HCT116 (cell line): Measurements from ENCODE around the gene TERF2IP. TPM values are rescaled to one million over a fixed set of nuclear protein-coding genes. Genes with fewer than 3 reads are reported as not detected.

ENCODE experiments used
- ATAC-seq: fragments of 200-7000 bp; cut with Tn5 transposase; 2 replicates; pipeline ENCODE4 v1.9.1; 2020; ENCODE audit warnings: mild to moderate bottlenecking, moderate library complexity
- BruUV-seq: library from RNA; stranded (reverse); fragments of 400-500 nt; replicated peaks from 2 replicates; lab custom pipeline; 2021; lab: Mats Ljungman, UMichigan
- CTCF ChIA-PET: fragments of 300-600 bp; sonication (Branson Sonifier 250); formaldehyde crosslinking; loops from one replicate; lab custom pipeline; 2021; ENCODE audit warnings: antibody characterized with exemption; lab: Charles Lee
- POLR2A ChIA-PET: fragments of 300-600, 350-600 bp; sonication (Branson Sonifier 250); formaldehyde crosslinking; loops from one replicate; lab custom pipeline; 2021; ENCODE audit warnings: antibody characterized with exemption; lab: Charles Lee
- RAD21 ChIA-PET, 2 experiments: fragments of 300-600 bp; sonication (Branson Sonifier 250); formaldehyde crosslinking; loops; one replicate each; lab custom pipeline; 2023; ENCODE audit warnings: low total read pairs in 2 of 2; ENCODE audit not compliant: uncharacterized antibody in 2 of 2, unreplicated experiment in 2 of 2, low non-redundant PET in 1 of 2; lab: Charles Lee
- DNase-seq: peaks from one replicate; pipeline ENCODE4 v3.0.0-alpha.2; 2010; ENCODE audit warnings: low read depth, low spot score
- H2AFZ ChIP-seq: fragments of 200-600 bp; shearing (Covaris generic), sonication (generic); 2 replicates; pipeline ENCODE4 v1.6.1; 2017; ENCODE audit warnings: low read depth, mixed run types, mixed read lengths, antibody characterized with exemption, low read length; ENCODE audit not compliant: poor library complexity, severe bottlenecking
- H3K27ac ChIP-seq: 2 replicates; pipeline ENCODE4 v1.5.1; 2012; ENCODE audit warnings: low read depth, low read length
- H3K27me3 ChIP-seq: fragments of 200-600 bp; sonication (generic); 2 replicates; pipeline ENCODE4 v1.6.1; 2016; ENCODE audit warnings: mixed run types, low read length, mixed read lengths; ENCODE audit not compliant: insufficient read depth
- H3K36me3 ChIP-seq, 2 experiments: fragments of 200-500 bp in 1 of 2; fragments of 200-600 bp in 1 of 2; sonication (Bioruptor generic) in 1 of 2; sonication (generic) in 1 of 2; 2 replicates each; pipeline versions ENCODE4 v1.5.1 to v1.6.1; 2014 to 2016; ENCODE audit warnings: low read length in 2 of 2, inconsistent platforms in 1 of 2, mixed read lengths in 1 of 2, mixed run types in 1 of 2; ENCODE audit not compliant: insufficient read depth in 2 of 2, control insufficient read depth in 1 of 2
- H3K4me1 ChIP-seq, 2 experiments: fragments of 200-600 bp in 1 of 2; sonication (generic) in 1 of 2; 2 replicates each; pipeline versions ENCODE4 v1.5.1 to v1.6.1; 2012 to 2017; ENCODE audit warnings: low read length in 2 of 2, inconsistent platforms in 1 of 2, mild to moderate bottlenecking in 1 of 2, mixed read lengths in 1 of 2, mixed run types in 1 of 2, moderate library complexity in 1 of 2; ENCODE audit not compliant: insufficient read depth in 2 of 2, control insufficient read depth in 1 of 2
- H3K4me2 ChIP-seq: fragments of 200-600 bp; sonication (generic); 2 replicates; pipeline ENCODE4 v1.6.1; 2017; ENCODE audit warnings: mixed run types, low read length, mixed read lengths
- H3K4me3 ChIP-seq, 2 experiments: fragments of 200-600 bp in 1 of 2; sonication (generic) in 1 of 2; replicated peaks in 1 of 2; 2 replicates each; pipeline ENCODE4 v1.5.1; 2011 to 2016; ENCODE audit warnings: low read length in 2 of 2, control low read depth in 1 of 2, low read depth in 1 of 2, mild to moderate bottlenecking in 1 of 2, mixed read lengths in 1 of 2, mixed run types in 1 of 2
- H3K79me2 ChIP-seq: fragments of 200-600 bp; sonication (generic); 2 replicates; pipeline ENCODE4 v1.6.1; 2017; ENCODE audit warnings: mild to moderate bottlenecking, mixed run types, low read length, moderate library complexity, mixed read lengths; ENCODE audit not compliant: insufficient read depth
- H3K9ac ChIP-seq: fragments of 200-600 bp; sonication (generic); 2 replicates; pipeline ENCODE4 v1.6.1; 2016; ENCODE audit warnings: low read length, mixed read lengths
- H3K9me2 ChIP-seq: fragments of 200-600 bp; sonication (generic), shearing (Covaris generic); 2 replicates; pipeline ENCODE4 v1.6.1; 2017; ENCODE audit warnings: mixed run types, mild to moderate bottlenecking, moderate library complexity; ENCODE audit not compliant: insufficient read depth
- H3K9me3 ChIP-seq, 2 experiments: fragments of 200-500 bp in 1 of 2; fragments of 200-600 bp in 1 of 2; sonication (Bioruptor generic) in 1 of 2; sonication (generic) in 1 of 2; 2 replicates each; pipeline ENCODE4 v1.6.1; 2014 to 2017; ENCODE audit warnings: low read length in 2 of 2, mixed read lengths in 2 of 2, inconsistent platforms in 1 of 2, low read depth in 1 of 2, mild to moderate bottlenecking in 1 of 2, mixed run types in 1 of 2, moderate library complexity in 1 of 2; ENCODE audit not compliant: control insufficient read depth in 1 of 2, insufficient read depth in 1 of 2
- H4K20me1 ChIP-seq: fragments of 200-600 bp; sonication (generic), shearing (Covaris generic); 2 replicates; pipeline ENCODE4 v1.6.1; 2017; ENCODE audit warnings: mixed run types, mild to moderate bottlenecking, moderate library complexity; ENCODE audit not compliant: insufficient read depth
- CBX3 ChIP-seq: IDR thresholded peaks from 2 replicates; pipeline ENCODE4 v1.6.1; 2012; ENCODE audit warnings: low read depth
- CEBPB ChIP-seq: IDR thresholded peaks from 2 replicates; pipeline ENCODE4 v1.6.1; 2012; ENCODE audit warnings: low read depth
- EGR1 ChIP-seq: IDR thresholded peaks from 2 replicates; pipeline ENCODE4 v1.6.1; 2012; ENCODE audit warnings: low read depth
- EZH2 ChIP-seq: fragments of 200-600 bp; sonication (generic); IDR thresholded peaks from 2 replicates; pipeline ENCODE4 v1.6.1; 2017; ENCODE audit warnings: antibody characterized with exemption, mixed run types
- EZH2phosphoT487 ChIP-seq: fragments of 200-600 bp; IDR thresholded peaks from 2 replicates; pipeline ENCODE4 v1.6.1; 2018; ENCODE audit warnings: antibody characterized with exemption, borderline replicate concordance
- FOSL1 ChIP-seq: IDR thresholded peaks from 2 replicates; pipeline ENCODE4 v1.6.1; 2012; ENCODE audit warnings: low read depth
- JUND ChIP-seq: IDR thresholded peaks from 2 replicates; pipeline ENCODE4 v1.6.1; 2012
- POLR2A ChIP-seq: IDR thresholded peaks from 2 replicates; pipeline ENCODE4 v1.7.0; 2011; ENCODE audit warnings: borderline replicate concordance; ENCODE audit not compliant: insufficient read depth, insufficient read length; ENCODE audit errors: extremely low read depth
- POLR2AphosphoS5 ChIP-seq: IDR thresholded peaks from 2 replicates; pipeline ENCODE4 v1.6.1; 2011; ENCODE audit warnings: mild to moderate bottlenecking, low read depth, low read length, moderate library complexity
- RAD21 ChIP-seq: IDR thresholded peaks from 2 replicates; pipeline ENCODE4 v1.6.1; 2012; ENCODE audit warnings: low read depth, mild to moderate bottlenecking
- YY1 ChIP-seq: IDR thresholded peaks from 2 replicates; pipeline ENCODE4 v1.6.1; 2011; ENCODE audit warnings: low read length, low read depth, moderate library complexity, mild to moderate bottlenecking; ENCODE audit not compliant: insufficient replicate concordance; ENCODE audit errors: extremely low read depth
- intact Hi-C: fragments of 100-400 bp; cut with micrococcal nuclease; formaldehyde crosslinking; loops from 2 replicates; pipeline ENCODE4 v1.10.0; 2022
- total RNA-seq: library from RNA; stranded (reverse); gene quantifications from one replicate; pipeline ENCODE4 v1.2.1, GENCODE V29; 2021; ENCODE audit not compliant: unreplicated experiment
- TF ChIP-seq, protein P1 (sequence below), 3 experiments: fragments of 200-600 bp in 1 of 3; sonication (generic) in 1 of 3; IDR thresholded peaks in 2 of 3; conservative IDR thresholded peaks in 1 of 3; 2 replicates each; pipeline ENCODE4 v1.5.1; 2012 to 2017; ENCODE audit warnings: low read depth in 2 of 3, low read length in 2 of 3, antibody characterized with exemption in 1 of 3, borderline replicate concordance in 1 of 3, control low read depth in 1 of 3, mild to moderate bottlenecking in 1 of 3, mixed read lengths in 1 of 3, mixed run types in 1 of 3, moderate library complexity in 1 of 3; ENCODE audit not compliant: insufficient read depth in 1 of 3
- TF ChIP-seq, protein P2 (sequence below): IDR thresholded peaks from 2 replicates; pipeline ENCODE4 v1.6.1; 2011; ENCODE audit warnings: mild to moderate bottlenecking, low read length, moderate library complexity; ENCODE audit not compliant: insufficient replicate concordance; ENCODE audit errors: extremely low read depth

TERF2IP gene
- total RNA-seq, 1 experiment from 2014 or later: 36.4 TPM

DNA sequence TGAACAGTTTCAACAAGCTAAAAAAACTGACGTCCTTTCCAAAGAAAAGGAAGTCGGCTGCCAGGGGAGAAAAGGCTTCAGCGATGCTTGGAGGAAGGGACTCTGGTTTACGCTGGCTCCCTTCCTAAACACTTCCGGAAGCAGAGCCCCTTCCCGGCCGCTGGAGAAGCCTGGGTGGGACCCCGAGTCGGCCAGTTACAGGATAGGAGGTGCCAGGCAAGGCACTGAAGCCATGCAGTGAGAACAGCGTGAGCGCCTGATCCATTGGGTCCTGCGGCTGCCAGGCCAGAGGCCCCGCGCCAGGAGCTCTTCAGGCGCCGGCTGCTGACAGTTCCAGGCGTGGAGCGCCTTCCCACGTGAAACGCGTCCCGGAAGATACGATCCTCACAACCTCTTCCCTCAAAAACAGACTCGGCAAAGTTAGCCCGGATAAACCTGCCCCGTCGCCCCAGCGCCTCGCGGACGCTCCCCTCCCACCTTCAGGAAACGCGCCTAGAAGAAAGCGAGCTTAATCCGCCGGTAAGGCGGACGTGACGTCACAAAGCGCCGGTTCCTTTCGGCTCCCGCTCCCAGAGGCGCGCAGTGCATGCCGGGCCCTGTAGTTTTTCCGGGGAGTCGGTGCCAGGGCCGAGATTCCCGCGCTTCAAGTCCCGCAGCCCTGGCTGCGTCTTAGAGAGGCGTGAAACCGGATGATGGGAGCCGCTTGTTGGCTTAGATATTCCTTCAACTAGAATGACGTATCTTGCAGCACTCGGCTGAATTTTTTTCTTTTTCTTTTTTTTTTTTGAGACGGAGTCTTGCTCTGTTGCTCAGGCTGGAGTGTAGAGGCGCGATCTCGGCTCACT is 24.6 kb upstream of the TERF2IP start, which contains the start of gene ADAT1 (continued):
- TF ChIP-seq, protein P1, sequence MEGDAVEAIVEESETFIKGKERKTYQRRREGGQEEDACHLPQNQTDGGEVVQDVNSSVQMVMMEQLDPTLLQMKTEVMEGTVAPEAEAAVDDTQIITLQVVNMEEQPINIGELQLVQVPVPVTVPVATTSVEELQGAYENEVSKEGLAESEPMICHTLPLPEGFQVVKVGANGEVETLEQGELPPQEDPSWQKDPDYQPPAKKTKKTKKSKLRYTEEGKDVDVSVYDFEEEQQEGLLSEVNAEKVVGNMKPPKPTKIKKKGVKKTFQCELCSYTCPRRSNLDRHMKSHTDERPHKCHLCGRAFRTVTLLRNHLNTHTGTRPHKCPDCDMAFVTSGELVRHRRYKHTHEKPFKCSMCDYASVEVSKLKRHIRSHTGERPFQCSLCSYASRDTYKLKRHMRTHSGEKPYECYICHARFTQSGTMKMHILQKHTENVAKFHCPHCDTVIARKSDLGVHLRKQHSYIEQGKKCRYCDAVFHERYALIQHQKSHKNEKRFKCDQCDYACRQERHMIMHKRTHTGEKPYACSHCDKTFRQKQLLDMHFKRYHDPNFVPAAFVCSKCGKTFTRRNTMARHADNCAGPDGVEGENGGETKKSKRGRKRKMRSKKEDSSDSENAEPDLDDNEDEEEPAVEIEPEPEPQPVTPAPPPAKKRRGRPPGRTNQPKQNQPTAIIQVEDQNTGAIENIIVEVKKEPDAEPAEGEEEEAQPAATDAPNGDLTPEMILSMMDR (IDR thresholded peaks at IDR 0.05 in 2 of 3, conservative IDR thresholded peaks at IDR 0.05 in 1 of 3; ENCODE audit: borderline replicate concordance in 1 of 3, insufficient read depth in 1 of 3, low read depth in 2 of 3, low read length in 2 of 3): no peak
- TF ChIP-seq EZH2phosphoT487 (no peak), CBX3 (0 out of 2 replicates have a peak, but pooled peaks have one; percentile 50)

DNA sequence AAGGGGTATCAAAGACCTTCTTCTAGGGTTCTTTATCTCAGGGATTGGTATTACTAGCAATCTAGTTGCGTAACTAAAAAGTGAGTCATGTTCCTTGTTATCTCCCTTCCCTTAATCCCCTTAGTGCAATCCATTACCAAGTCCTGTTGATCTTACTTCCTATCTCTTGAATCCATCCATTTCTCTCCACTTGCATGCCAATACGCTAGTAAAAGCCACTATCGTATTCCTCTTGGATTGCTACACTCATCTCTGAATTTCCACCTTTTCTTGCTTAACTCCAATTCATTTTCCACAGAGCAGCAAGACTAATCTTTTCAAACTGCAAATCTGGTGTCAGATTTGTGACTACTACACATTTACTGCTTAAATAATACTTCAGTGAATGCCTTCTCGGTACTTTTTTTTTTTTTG is 22.6 kb upstream of the TERF2IP start:
- no peak for DNase-seq

More for the DNA sequence above, 22.6 kb upstream of the TERF2IP start:
- H3K4me2 ChIP-seq: no peak overlapping the region
- BruUV-seq: no TSS peak
- H3K27me3 ChIP-seq: no peaks in the 10 kb centered on the region
- ChIA-PET CTCF (no interaction called here), RAD21 (no interaction called here), POLR2A (no interaction called here)
- no peak overlapping the region for H3K27ac ChIP-seq
- no peak overlapping the region for H2AFZ ChIP-seq
- H3K9me3 ChIP-seq: no peaks in the 10 kb centered on the region
- H3K9ac ChIP-seq: no peak overlapping the region
- TF ChIP-seq, protein P2, sequence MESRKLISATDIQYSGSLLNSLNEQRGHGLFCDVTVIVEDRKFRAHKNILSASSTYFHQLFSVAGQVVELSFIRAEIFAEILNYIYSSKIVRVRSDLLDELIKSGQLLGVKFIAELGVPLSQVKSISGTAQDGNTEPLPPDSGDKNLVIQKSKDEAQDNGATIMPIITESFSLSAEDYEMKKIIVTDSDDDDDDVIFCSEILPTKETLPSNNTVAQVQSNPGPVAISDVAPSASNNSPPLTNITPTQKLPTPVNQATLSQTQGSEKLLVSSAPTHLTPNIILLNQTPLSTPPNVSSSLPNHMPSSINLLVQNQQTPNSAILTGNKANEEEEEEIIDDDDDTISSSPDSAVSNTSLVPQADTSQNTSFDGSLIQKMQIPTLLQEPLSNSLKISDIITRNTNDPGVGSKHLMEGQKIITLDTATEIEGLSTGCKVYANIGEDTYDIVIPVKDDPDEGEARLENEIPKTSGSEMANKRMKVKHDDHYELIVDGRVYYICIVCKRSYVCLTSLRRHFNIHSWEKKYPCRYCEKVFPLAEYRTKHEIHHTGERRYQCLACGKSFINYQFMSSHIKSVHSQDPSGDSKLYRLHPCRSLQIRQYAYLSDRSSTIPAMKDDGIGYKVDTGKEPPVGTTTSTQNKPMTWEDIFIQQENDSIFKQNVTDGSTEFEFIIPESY: no peak
- no peak for TF ChIP-seq JUND
- peak; percentile 74 for TF ChIP-seq CEBPB
- TF ChIP-seq EGR1: no peak
- TF ChIP-seq FOSL1: 0 out of 2 replicates have a peak, but pooled peaks have one; percentile 9
- no peak for TF ChIP-seq POLR2AphosphoS5
- no peak for TF ChIP-seq YY1
- TF ChIP-seq, protein P1 (IDR thresholded peaks at IDR 0.05 in 2 of 3, conservative IDR thresholded peaks at IDR 0.05 in 1 of 3; ENCODE audit: borderline replicate concordance in 1 of 3, insufficient read depth in 1 of 3, low read depth in 2 of 3, low read length in 2 of 3): no peak
- TF ChIP-seq RAD21: no peak
- no peak for TF ChIP-seq POLR2A
- TF ChIP-seq EZH2: no peak
- no peak overlapping the region for H3K4me3 ChIP-seq
- H3K9me2 ChIP-seq: no peaks in the 10 kb centered on the region
- H3K4me1 ChIP-seq: peaks cover 8 to 19% of the 10 kb centered on the region in 2 experiments
- peaks cover 9% of the 10 kb centered on the region for H3K79me2 ChIP-seq
- H4K20me1 ChIP-seq: 0 out of 2 replicates have a peak, but pooled peaks cover 5% of the 10 kb centered on the region
- no peak for ATAC-seq
- intact Hi-C loops: loop anchor here (5.0 kb wide), 3 partner anchors 68 to 428 kb away; partner anchors contain the start of gene TMEM231
- H3K36me3 ChIP-seq: peaks cover 22 to 42% of the 10 kb centered on the region in 2 experiments
